K562 (cell line): ENCODE measurements around the gene PAFAH1B2. TPM values are rescaled to one million over a fixed set of nuclear protein-coding genes. Genes with fewer than 3 reads are reported as not detected.

Source experiments
- ATAC-seq: fragments of 200-7000 bp; cut with Tn5 transposase; 3 replicates; pipeline ENCODE4 v1.9.1; 2020; ENCODE audit warnings: moderate library complexity
- BruUV-seq: library from RNA; stranded (reverse); fragments of 400-500 nt; replicated peaks from 2 replicates; lab custom pipeline; 2021; lab: Mats Ljungman, UMichigan
- CTCF ChIA-PET: fragments of 300-600 bp; formaldehyde crosslinking; extraction: SDS; loops from one replicate; lab custom pipeline; 2021; ENCODE audit warnings: low intra/inter-chr PET ratio; lab: Yijun Ruan, JAX
- POLR2A ChIA-PET: fragments of 300-600, 350-650 bp; sonication (Branson Sonifier 250); formaldehyde crosslinking; extraction: SDS; loops from one replicate; lab custom pipeline; 2021; ENCODE audit warnings: antibody characterized with exemption, inconsistent platforms; lab: Yijun Ruan, JAX
- DNase-seq, 4 experiments: peaks; one replicate each; pipeline versions ENCODE4 v3.0.0 to v3.0.0-alpha.2; 2011 to 2018; ENCODE audit warnings: low spot score in 3 of 4, mixed read lengths in 3 of 4; ENCODE audit errors: extremely low read depth in 1 of 4
- FAIRE-seq: peaks from 2 replicates; lab custom pipeline; 2011; peaks lifted over from hg19 to GRCh38; lab: Jason Lieb, UNC
- H2AFZ ChIP-seq: 2 replicates; pipeline ENCODE4 v1.6.0; 2011; ENCODE audit warnings: low read depth, low read length, control low read depth, inconsistent platforms
- H3K27ac ChIP-seq: fragments of 200-600 bp; 3 replicates; pipeline ENCODE4 v1.8.0; 2011; ENCODE audit warnings: low read depth, mild to moderate bottlenecking, control low read depth, inconsistent platforms, low read length, moderate library complexity, mixed read lengths; ENCODE audit errors: extremely low read depth
- H3K27me3 ChIP-seq, 2 experiments: fragments of 300-600 bp in 1 of 2; 2 replicates in 1 of 2; 3 replicates in 1 of 2; pipeline versions ENCODE4 v1.6.0 to v1.8.0; 2011; ENCODE audit warnings: inconsistent platforms in 2 of 2, low read length in 2 of 2, mild to moderate bottlenecking in 1 of 2, mixed read lengths in 1 of 2, moderate library complexity in 1 of 2; ENCODE audit not compliant: control insufficient read depth in 2 of 2, insufficient read depth in 2 of 2
- H3K36me3 ChIP-seq: fragments of 300-600 bp; 3 replicates; pipeline ENCODE4 v1.8.0; 2011; ENCODE audit warnings: mild to moderate bottlenecking, low read length, inconsistent platforms; ENCODE audit not compliant: control insufficient read depth, insufficient read depth
- H3K4me1 ChIP-seq, 2 experiments: fragments of 200-600 bp in 1 of 2; replicated peaks in 1 of 2; 2 replicates in 1 of 2; 3 replicates in 1 of 2; pipeline versions ENCODE4 v1.5.1 to v1.8.0; 2011; ENCODE audit warnings: inconsistent platforms in 2 of 2, low read length in 2 of 2, mild to moderate bottlenecking in 1 of 2, mixed read lengths in 1 of 2, moderate library complexity in 1 of 2; ENCODE audit not compliant: control insufficient read depth in 2 of 2, insufficient read depth in 2 of 2
- H3K4me2 ChIP-seq: 2 replicates; pipeline ENCODE4 v1.6.1; 2011; ENCODE audit warnings: low read length, control low read depth, inconsistent platforms, mixed read lengths; ENCODE audit not compliant: insufficient read depth
- H3K4me3 ChIP-seq: fragments of 200-600 bp; sonication (generic), shearing (Covaris generic); 2 replicates; pipeline ENCODE4 v1.5.1; 2016; ENCODE audit warnings: control low read depth, inconsistent platforms
- H3K79me2 ChIP-seq: fragments of 200-600 bp; 3 replicates; pipeline ENCODE4 v1.8.0; 2011; ENCODE audit warnings: low read length, inconsistent platforms; ENCODE audit not compliant: control insufficient read depth, insufficient read depth
- H3K9ac ChIP-seq, 2 experiments: 2 replicates each; pipeline versions ENCODE4 v1.6.0 to v1.6.1; 2011; ENCODE audit warnings: low read depth in 2 of 2, low read length in 2 of 2, control low read depth in 1 of 2, inconsistent platforms in 1 of 2, mild to moderate bottlenecking in 1 of 2, mixed read lengths in 1 of 2; ENCODE audit not compliant: insufficient read depth in 1 of 2
- H3K9me1 ChIP-seq: one replicate; pipeline ENCODE4 v1.6.0; 2011; ENCODE audit warnings: inconsistent platforms, mild to moderate bottlenecking, low read length, moderate library complexity; ENCODE audit not compliant: control insufficient read depth, insufficient read depth
- H3K9me3 ChIP-seq: replicated peaks from 2 replicates; pipeline ENCODE4 v1.5.1; 2011; ENCODE audit warnings: low read depth, low read length, inconsistent platforms; ENCODE audit not compliant: control insufficient read depth, insufficient read depth
- H4K20me1 ChIP-seq: replicated peaks from 2 replicates; pipeline ENCODE4 v1.6.1; 2011; ENCODE audit warnings: low read length, inconsistent platforms, mixed read lengths; ENCODE audit not compliant: control insufficient read depth, insufficient read depth
- BCOR ChIP-seq: fragments of 450-650 bp; IDR thresholded peaks from 2 replicates; pipeline ENCODE4 v1.6.1; 2016
- C11orf30 ChIP-seq: fragments of 450-650 bp; IDR thresholded peaks from 2 replicates; pipeline ENCODE4 v1.6.1; 2016; ENCODE audit warnings: low read depth, mild to moderate bottlenecking
- CEBPB ChIP-seq: fragments of 450-650 bp; IDR thresholded peaks from 2 replicates; pipeline ENCODE4 v1.6.1; 2016; ENCODE audit warnings: missing genetic modification characterization, missing compliant biosample characterization
- CEBPG ChIP-seq, 3 experiments: fragments of 200-800 bp in 1 of 3; sonication (Bioruptor generic) in 1 of 3; sonication (generic) in 1 of 3; formaldehyde crosslinking in 1 of 3; IDR thresholded peaks in 2 of 3; conservative IDR thresholded peaks in 1 of 3; 2 replicates each; pipeline versions ENCODE4 v1.6.1 to v1.8.0; 2016 to 2022; ENCODE audit warnings: missing compliant biosample characterization in 2 of 3, missing genetic modification characterization in 2 of 3, mild to moderate bottlenecking in 1 of 3, missing genetic modification reagents in 1 of 3
- MAFF ChIP-seq: IDR thresholded peaks from 2 replicates; pipeline ENCODE4 v1.6.1; 2012; ENCODE audit warnings: low read length, improper control_type of control experiment
- MAFG ChIP-seq: fragments of 450-650 bp; conservative IDR thresholded peaks from 2 replicates; pipeline ENCODE4 v1.6.1; 2016; ENCODE audit warnings: missing genetic modification characterization, missing compliant biosample characterization
- MAFK ChIP-seq: IDR thresholded peaks from 2 replicates; pipeline ENCODE4 v1.6.1; 2011; ENCODE audit warnings: low read length, improper control_type of control experiment
- NRF1 ChIP-seq, 2 experiments: fragments of 450-650 bp; IDR thresholded peaks in 1 of 2; conservative IDR thresholded peaks in 1 of 2; 2 replicates each; pipeline ENCODE4 v1.6.1; 2014; ENCODE audit warnings: mild to moderate bottlenecking in 2 of 2
- SMAD2 ChIP-seq: fragments of 150-350 bp; IDR thresholded peaks from 2 replicates; pipeline ENCODE4 v1.6.1; 2014; ENCODE audit warnings: low read depth, mild to moderate bottlenecking, low read length
- TARDBP ChIP-seq: fragments of 450-650 bp; IDR thresholded peaks from 2 replicates; pipeline ENCODE4 v1.6.1; 2016
- ZBTB17 ChIP-seq: fragments of 450-650 bp; formaldehyde crosslinking; IDR thresholded peaks from 2 replicates; pipeline ENCODE4 v1.4.0; 2020; ENCODE audit warnings: mild to moderate bottlenecking
- ZNF316 ChIP-seq: fragments of 450-650 bp; IDR thresholded peaks from 2 replicates; pipeline ENCODE4 v1.6.1; 2016
- ZNF41 ChIP-seq: fragments of 250-450 bp; sonication (Bioruptor Pico); conservative IDR thresholded peaks from 2 replicates; pipeline ENCODE4 v1.4.0; 2020; ENCODE audit warnings: mild to moderate bottlenecking
- WGBS: fragments of 100-300 bp; shearing (Covaris generic); methylation state at CpG from one replicate; pipeline ENCODE4 v1.1.6; 2016; ENCODE audit warnings: low coverage, mixed read lengths; ENCODE audit not compliant: insufficient coverage; ENCODE audit errors: missing lambda C conversion rate; 5-methylcytosine and 5-hydroxymethylcytosine counted together
- in situ Hi-C: fragments of 300-500 bp; cut with MboI; formaldehyde crosslinking; loops from 4 replicates; pipeline ENCODE4 v1.15.0; 2018; ENCODE audit warnings: inconsistent platforms, mixed read lengths
- intact Hi-C: fragments of 100-400 bp; cut with micrococcal nuclease; formaldehyde crosslinking; loops from 2 replicates; pipeline ENCODE4 v1.14.2; 2022
- polyA plus RNA-seq, 8 experiments: library from polyadenylated mRNA; depleted of rRNA in 4 of 8; stranded (reverse) in 5 of 8; unstranded in 3 of 8; fragments of >200 nt; fragmentation: Nextera tagmentation in 2 of 8; fragmentation: Illumina TruSeq in 1 of 8; extraction: Ambion mirVana in 2 of 8; extraction: Trizol in 1 of 8; gene quantifications; 2 replicates each; pipeline versions ENCODE4 v1.2.1 to v1.2.3, GENCODE V29; 2011 to 2014; ENCODE audit warnings: inconsistent platforms in 1 of 8, missing spikeins in 1 of 8
- total RNA-seq, 7 experiments: library from RNA; depleted of rRNA in 6 of 7; stranded (reverse); fragments of >200 nt in 6 of 7; fragmentation: Illumina TruSeq in 2 of 7; extraction: Trizol in 2 of 7; gene quantifications; 2 replicates each; pipeline versions ENCODE4 v1.2.1 to v1.2.3, GENCODE V29; 2011 to 2021; ENCODE audit warnings: low replicate concordance in 1 of 7

Gene PAFAH1B2
- total and polyA plus RNA-seq, 9 of the 15 experiments (the other 6 are each of a cell fraction or from before 2014, with no cell fraction given), result 27.8 to 94.7 (median 64.9) TPM

- Histone ChIP-seq H3K9me1 (no peaks in the 10 kb centered on the region), H3K4me1 (peaks cover 0 to 7% of the 10 kb centered on the region in 2 experiments; a peak in 2 of 5 replicates), H3K4me2 (no peak overlapping the region), H3K79me2 (no peaks in the 10 kb centered on the region), H3K27me3 (no peaks in the 10 kb centered on the region; a peak in 1 of 5 replicates), H3K36me3 (no peaks in the 10 kb centered on the region), H3K4me3 (no peak overlapping the region), H3K9me3 (no peaks in the 10 kb centered on the region)
- DNase-seq (no peak), ATAC-seq (no peak), FAIRE-seq (no peak)
- BruUV-seq, result no TSS peak
- POLR2A ChIA-PET, result no interaction called here
- in situ Hi-C loops, result loop anchor here (10.0 kb wide), 1 partner anchor 373 kb away; no protein-coding TSS in a partner anchor
- no peak for TF ChIP-seq ZBTB17 (CRISPR knock-in tag)
- TF ChIP-seq ZNF41, result no peak
- TF ChIP-seq TARDBP, result no peak
- no peak for TF ChIP-seq SMAD2
- TF ChIP-seq C11orf30, result peak; percentile 58
- TF ChIP-seq ZNF316, result peak; percentile 88
- TF ChIP-seq MAFK, result peak; percentile 51; the same call in 1 of the 2 replicates
- TF ChIP-seq NRF1 (conservative IDR thresholded peaks at IDR 0.05 in 1 of 2, IDR thresholded peaks at IDR 0.05 in 1 of 2), result no peak
- TF ChIP-seq MAFG, result peak; percentile 58
- TF ChIP-seq BCOR, result no peak
- TF ChIP-seq CEBPB, result peak; percentile 83
- peak; percentile 65 for TF ChIP-seq MAFF
- no peak for TF ChIP-seq CEBPG (CRISPR knock-in tag; IDR thresholded peaks at IDR 0.05)
- TF ChIP-seq CEBPG (tag; conservative IDR thresholded peaks at IDR 0.05 in 1 of 2, IDR thresholded peaks at IDR 0.05 in 1 of 2), result peak in 1 of 2 experiments; percentile 92; a peak in 2 of 4 replicates
- TF ChIP-seq, all 486 proteins: peak for 7
- 3% methylated on average over 5 of the region's 5 CpGs for WGBS
- intact Hi-C loops, result loop anchor here (2.0 kb wide), 1 partner anchor 119 kb away; no protein-coding TSS in a partner anchor
- Histone ChIP-seq H2AFZ (no peak overlapping the region), H3K27ac (no peak overlapping the region), H3K9ac (no peak overlapping the region), H4K20me1 (no peaks in the 10 kb centered on the region)
- CTCF ChIA-PET, result no interaction called here
These were observed 36.1 kb upstream of the PAFAH1B2 start for GRCh38 chr11:117107701-117108590.
